Memory B cell (primary cell): Measurements from ENCODE around the gene ZNF654.
"Not testable (repeated sequence)": the region's sequence is repeated elsewhere in the genome, so short reads cannot be mapped to it uniquely, and the experiment has no call there.

Experiments
- ATAC-seq: fragments of 150-1000 bp; cut with Tn5 transposase; 2 replicates; pipeline ENCODE4 v1.10.0; 2021; ENCODE audit warnings: low read depth, mild to moderate bottlenecking, moderate library complexity
- DNase-seq, 2 donors: peaks; one replicate each; pipeline ENCODE4 v3.0.0; 2022; ENCODE audit warnings: low spot score in 2 of 2
- H3K27ac Mint-ChIP-seq: one replicate; pipeline ENCODE4 v1.8.0; 2022; ENCODE audit warnings: mild to moderate bottlenecking, moderate library complexity, mixed read lengths
- H3K27me3 Mint-ChIP-seq: one replicate; pipeline ENCODE4 v1.8.0; 2022; ENCODE audit warnings: mixed read lengths
- H3K36me3 Mint-ChIP-seq: one replicate; pipeline ENCODE4 v1.8.0; 2022; ENCODE audit warnings: mild to moderate bottlenecking, mixed read lengths
- H3K4me1 Mint-ChIP-seq: one replicate; pipeline ENCODE4 v1.8.0; 2022; ENCODE audit warnings: mixed read lengths
- H3K4me3 Mint-ChIP-seq: one replicate; pipeline ENCODE4 v1.8.0; 2022; ENCODE audit warnings: mild to moderate bottlenecking, moderate library complexity, mixed read lengths
- H3K9me3 Mint-ChIP-seq: one replicate; pipeline ENCODE4 v1.8.0; 2022; ENCODE audit warnings: mixed read lengths

Gene ZNF654

DNA sequence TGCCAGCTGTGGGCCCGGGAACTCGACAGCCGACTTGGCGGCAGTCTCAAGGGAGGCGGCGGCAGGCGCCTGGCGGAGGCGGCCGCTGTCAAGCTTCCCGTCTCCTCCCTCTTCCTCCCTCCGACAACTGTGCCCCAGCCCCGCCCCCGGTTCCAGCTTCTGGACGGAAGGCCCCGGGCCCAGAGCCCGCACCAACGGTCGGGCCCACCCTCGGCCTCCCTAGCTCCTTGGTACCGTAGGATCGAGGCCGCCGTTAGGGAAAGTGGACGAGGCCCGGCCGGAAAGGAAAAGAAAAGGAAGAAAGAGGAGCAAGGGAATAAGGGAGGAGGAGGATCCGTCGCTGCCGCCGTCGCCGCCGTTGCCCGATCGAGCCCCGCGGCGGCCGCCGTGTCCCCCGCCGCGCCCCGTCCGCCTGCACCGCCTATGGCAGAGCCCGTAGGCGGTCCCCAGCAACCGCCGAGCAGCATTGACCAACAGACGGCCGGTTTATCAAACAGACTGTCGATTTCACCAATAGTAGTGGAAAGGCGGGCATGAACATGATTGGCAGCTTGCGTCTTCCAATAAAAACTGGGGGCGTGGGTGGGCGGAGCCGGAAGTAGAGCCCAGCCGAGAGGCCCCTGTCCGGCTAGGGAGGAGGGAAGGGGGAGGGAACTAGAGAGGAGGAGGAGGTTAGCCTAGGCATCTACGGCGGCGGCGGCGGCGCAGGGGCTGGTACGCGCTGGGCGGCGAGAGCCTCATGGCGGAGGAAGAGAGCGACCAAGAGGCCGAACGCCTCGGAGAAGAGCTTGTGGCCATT, at the start of gene ZNF654, which contains the start of gene CGGBP1:
ZNF654 (plus strand) TSS at position 675 of the 799 bp plus-strand sequence; CDS start at position 740, 65 bp downstream.
CGGBP1 (minus strand) TSS at position 425 of the 799 bp plus-strand sequence. CDS start 3,029 bp downstream, outside the sequence.
- Mint-ChIP-seq H3K27ac (peak within 1 kb of the TSS; percentile 94), H3K4me3 (peak within 1 kb of the TSS; percentile 95), H3K9me3 (no peaks in the 10 kb centered on the region), H3K4me1 (peaks cover 30% of the 10 kb centered on the region), H3K27me3 (no peaks in the 10 kb centered on the region), H3K36me3 (peaks cover 12% of the 10 kb centered on the region)
- DNase-seq (peak; percentile 98 to 99), ATAC-seq (peak; percentile 86)

DNA sequence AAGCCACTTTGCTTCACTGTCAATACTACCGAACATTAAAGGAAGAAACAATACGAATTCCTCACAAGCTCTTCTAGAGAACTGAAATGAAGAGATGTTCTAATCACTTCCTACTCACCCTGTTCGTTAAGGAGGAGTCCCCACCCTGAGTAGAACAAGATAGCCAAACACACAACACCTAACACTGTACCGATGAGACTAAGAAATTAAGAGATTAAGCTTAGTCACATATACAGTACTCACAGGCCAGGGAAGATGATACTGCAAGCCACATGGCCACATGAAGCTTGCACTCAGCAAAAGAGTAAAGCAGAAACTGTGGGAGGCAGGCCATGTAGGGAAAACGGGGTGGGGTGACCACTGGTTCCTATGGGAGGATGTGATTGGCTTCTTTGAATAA, 48.2 kb upstream of the ZNF654 start:
- H3K9me3 Mint-ChIP-seq, result no peaks in the 10 kb centered on the region
- H3K27me3 Mint-ChIP-seq, result peaks cover 8% of the 10 kb centered on the region
- peaks cover 11% of the 10 kb centered on the region for H3K4me1 Mint-ChIP-seq
- H3K36me3 Mint-ChIP-seq, result no peaks in the 10 kb centered on the region
- no peak for DNase-seq
- no peak for ATAC-seq
- H3K27ac Mint-ChIP-seq, result no peak overlapping the region
- H3K4me3 Mint-ChIP-seq, result no peak overlapping the region

DNA sequence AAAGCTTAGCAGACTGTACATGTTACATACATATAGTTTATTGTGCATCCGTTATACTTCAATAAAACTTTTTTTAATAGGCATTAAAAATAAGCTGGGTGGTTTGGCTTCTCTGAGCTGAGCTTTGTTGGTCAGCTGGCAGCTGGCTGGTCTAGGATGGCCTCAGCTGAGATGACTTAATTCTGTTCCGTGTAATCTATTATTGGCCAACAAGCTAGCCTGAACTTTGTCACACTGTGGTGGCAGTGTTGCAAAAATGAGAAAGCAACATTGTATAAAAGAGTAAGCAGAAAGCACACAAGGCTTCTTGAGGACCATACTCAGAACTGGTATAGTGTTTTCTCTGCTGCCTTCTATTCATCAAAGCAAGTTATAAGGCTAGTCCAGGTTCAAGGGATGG, 45.5 kb upstream of the ZNF654 start:
- H3K4me3 Mint-ChIP-seq, result no peak overlapping the region
- H3K36me3 Mint-ChIP-seq, result no peaks in the 10 kb centered on the region
- H3K27me3 Mint-ChIP-seq, result peaks cover 14% of the 10 kb centered on the region
- DNase-seq, result no peak
- ATAC-seq, result no peak
- H3K9me3 Mint-ChIP-seq, result no peaks in the 10 kb centered on the region
- peaks cover 10% of the 10 kb centered on the region for H3K4me1 Mint-ChIP-seq
- H3K27ac Mint-ChIP-seq, result no peak overlapping the region

DNA sequence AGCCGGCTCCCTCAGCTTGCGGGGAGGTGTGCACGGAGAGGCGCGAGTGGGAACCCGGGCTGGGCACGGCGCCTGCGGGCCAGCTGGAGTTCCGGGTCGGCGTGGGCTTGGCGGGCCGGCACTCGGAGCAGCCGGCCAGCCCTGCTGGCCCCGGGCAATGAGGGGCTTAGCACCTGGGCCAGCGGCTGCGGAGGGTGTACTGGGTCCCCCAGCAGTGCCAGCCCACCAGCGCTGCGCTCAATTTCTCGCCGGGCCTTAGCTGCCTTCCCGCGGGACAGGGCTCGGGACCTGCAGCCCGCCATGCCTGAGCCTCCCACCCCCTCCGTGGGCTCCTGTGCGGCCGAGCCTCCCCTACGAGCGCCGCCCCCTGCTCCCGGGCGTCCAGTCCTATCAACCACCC, 43.4 kb upstream of the ZNF654 start:
- H3K4me1 Mint-ChIP-seq, H3K4me3 Mint-ChIP-seq, DNase-seq, H3K27ac Mint-ChIP-seq, H3K36me3 Mint-ChIP-seq, H3K9me3 Mint-ChIP-seq, ATAC-seq: not testable (repeated sequence)
- H3K27me3 Mint-ChIP-seq, result peaks cover 12% of the 10 kb centered on the region

DNA sequence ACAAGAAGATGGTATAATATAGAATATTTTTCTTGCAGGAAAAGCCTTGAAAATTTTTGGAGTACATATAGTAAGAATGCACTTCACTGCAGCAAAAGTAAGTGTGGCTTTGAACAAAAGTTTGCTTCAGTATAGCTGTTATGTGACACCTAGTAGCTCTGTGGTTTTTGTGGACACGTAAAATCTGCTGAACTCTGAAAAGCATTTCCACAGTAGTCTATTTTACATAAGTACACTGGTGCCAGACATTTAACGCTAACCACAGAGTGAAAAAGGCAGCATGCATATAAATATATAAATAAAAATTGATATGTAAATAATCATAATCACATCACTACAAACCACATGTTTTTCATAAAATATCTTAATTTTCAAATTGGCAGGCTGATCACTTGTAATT, 40.0 kb upstream of the ZNF654 start:
- H3K27ac Mint-ChIP-seq, result no peak overlapping the region
- H3K9me3 Mint-ChIP-seq, result no peaks in the 10 kb centered on the region
- peaks cover 2% of the 10 kb centered on the region for H3K4me1 Mint-ChIP-seq
- H3K4me3 Mint-ChIP-seq, result no peak overlapping the region
- H3K27me3 Mint-ChIP-seq, result peaks cover 8% of the 10 kb centered on the region
- ATAC-seq (no peak), DNase-seq (no peak)
- H3K36me3 Mint-ChIP-seq, result no peaks in the 10 kb centered on the region

DNA sequence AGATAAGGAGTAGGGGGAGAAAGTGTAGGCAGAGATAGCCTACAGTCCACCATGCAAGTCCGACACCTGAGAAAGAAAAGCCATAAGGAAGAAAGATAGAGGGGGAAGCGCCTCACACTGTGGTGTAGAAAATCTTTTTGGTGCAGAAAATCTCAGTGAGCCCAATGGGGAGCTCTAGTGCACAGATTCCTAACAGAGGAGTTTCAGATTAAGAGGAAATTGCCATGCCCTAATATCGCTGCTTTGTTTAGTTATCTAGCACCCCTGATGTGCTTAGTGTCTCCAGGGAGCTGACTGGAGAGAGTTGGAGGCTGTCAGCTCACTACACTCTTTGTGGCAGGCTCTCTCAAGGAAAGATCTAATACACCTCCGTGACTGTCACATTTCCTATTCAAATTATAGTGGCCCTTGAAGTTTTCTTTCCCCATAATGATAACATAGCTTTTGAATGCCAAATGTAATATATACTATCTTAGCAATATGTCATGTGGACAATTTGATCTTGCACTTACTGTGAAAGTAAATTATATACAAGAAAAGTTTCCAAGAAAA, 34.0 kb upstream of the ZNF654 start:
- Mint-ChIP-seq H3K27ac (no peak overlapping the region), H3K9me3 (peaks cover 1% of the 10 kb centered on the region), H3K36me3 (peaks cover 3% of the 10 kb centered on the region), H3K4me1 (no peaks in the 10 kb centered on the region), H3K27me3 (no peaks in the 10 kb centered on the region), H3K4me3 (no peak overlapping the region)
- ATAC-seq (no peak), DNase-seq (no peak)

DNA sequence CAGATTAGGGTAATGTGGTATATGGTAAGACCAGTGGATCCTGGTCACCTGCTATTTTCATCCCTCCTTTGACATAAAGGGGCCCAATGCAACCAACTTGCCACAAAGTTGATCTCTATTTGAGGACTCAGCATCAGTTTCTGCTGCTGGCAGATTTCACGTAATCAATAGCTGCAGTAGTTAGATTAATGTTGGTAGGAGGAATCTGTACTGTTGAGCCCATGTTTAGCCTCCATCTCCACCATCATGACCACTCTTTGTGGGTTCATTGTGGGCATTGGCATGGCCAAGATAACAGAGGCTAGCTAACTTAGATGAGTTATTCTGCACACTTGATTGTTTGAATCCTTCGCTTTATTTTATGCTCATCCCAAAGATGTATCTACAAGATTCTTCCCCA, 30.2 kb upstream of the ZNF654 start:
- Mint-ChIP-seq H3K36me3 (peaks cover 3% of the 10 kb centered on the region), H3K4me3 (no peak overlapping the region), H3K27ac (no peak overlapping the region), H3K4me1 (peaks cover 5% of the 10 kb centered on the region), H3K9me3 (peaks cover 1% of the 10 kb centered on the region), H3K27me3 (no peaks in the 10 kb centered on the region)
- ATAC-seq (no peak), DNase-seq (no peak)

DNA sequence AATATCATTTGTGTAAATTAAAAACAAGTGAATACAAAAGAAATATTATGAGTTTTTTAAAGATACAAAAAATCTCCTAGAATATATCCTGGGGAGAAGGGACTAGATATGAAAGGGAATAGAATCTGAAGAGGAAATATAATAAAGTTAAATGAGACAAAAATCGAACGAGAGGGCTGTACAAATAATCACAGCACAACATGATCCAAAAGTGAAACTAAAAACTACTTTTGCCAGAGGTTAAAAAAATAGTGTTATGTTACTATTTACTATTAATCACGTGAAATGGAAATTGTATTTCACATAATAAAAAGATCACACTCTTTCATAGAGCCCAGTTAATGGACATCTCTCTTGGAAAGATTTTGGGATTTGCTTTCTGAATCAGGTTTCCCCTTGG, 28.8 kb upstream of the ZNF654 start:
- H3K36me3 Mint-ChIP-seq, result peaks cover 3% of the 10 kb centered on the region
- H3K9me3 Mint-ChIP-seq, result peaks cover 1% of the 10 kb centered on the region
- H3K27me3 Mint-ChIP-seq, result no peaks in the 10 kb centered on the region
- H3K4me1 Mint-ChIP-seq, result peaks cover 5% of the 10 kb centered on the region
- no peak for DNase-seq
- ATAC-seq, result no peak
- H3K27ac Mint-ChIP-seq, result no peak overlapping the region
- H3K4me3 Mint-ChIP-seq, result no peak overlapping the region

DNA sequence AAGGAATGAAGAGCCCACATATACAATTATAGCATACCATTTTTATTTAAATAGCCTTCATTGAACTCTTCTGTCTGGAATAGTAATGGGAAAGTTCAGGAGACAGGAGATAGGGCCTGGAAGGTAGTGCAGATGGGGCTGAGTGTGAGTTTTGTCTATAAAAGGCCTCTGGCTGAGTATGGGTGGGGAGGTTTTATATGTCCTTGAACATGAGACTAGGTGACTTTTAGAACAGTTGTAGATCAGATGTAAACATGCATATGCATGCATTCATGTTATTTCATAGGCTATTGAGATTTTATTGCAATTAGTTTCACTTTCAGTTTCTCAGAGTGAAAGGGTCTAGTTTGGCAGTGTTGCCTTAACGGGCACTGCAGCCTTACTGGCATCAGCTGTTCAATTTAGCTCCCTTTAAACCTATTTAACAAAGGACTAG, 27.4 kb upstream of the ZNF654 start:
- Mint-ChIP-seq H3K4me1 (peaks cover 5% of the 10 kb centered on the region), H3K4me3 (peak overlapping the region; percentile 82), H3K27ac (peak overlapping the region; percentile 80), H3K27me3 (no peaks in the 10 kb centered on the region), H3K36me3 (no peaks in the 10 kb centered on the region), H3K9me3 (no peaks in the 10 kb centered on the region)
- ATAC-seq, result peak; percentile 92
- peak in 1 of 2 donors; percentile 22 for DNase-seq

DNA sequence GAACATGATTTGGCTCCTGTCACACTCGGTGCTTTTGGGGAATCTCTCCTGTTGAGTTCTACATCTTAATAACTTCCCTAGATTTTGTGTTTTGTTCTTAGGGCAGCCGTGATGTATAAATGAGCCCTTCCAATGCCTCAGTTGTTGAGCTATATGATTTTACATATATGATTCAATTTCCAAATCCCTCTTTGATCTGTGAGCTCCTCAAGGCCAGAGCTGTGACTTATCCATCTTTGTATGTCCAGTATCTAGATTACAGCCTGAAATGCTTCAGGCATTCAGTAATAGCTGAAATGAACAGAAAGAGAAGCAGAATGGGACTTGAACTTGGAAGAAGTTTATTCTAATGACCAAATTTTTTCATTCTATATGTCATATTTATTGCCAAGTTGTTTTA, 26.8 kb upstream of the ZNF654 start:
- no peak for ATAC-seq

DNA sequence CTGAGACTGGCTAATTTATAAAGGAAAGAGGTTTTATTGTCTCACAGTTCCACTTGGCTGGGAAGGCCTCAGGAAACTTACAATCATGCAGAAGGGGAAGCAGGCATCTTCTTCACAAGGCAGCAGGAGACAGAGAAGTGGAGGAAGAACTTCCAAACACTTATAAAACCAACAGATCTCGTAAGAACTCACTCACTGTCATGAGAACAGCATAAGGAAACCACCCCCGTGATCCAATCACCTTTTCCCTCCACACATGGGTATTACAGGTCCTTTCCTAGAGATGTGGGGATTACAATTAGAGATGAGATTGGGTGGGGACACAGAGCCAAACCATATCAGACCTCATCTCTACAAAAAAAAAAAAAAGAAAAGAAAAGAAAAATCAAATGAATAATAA, 26.0 kb upstream of the ZNF654 start:
- ATAC-seq, result no peak
- H3K27ac Mint-ChIP-seq, result peak overlapping the region; percentile 46
- H3K27me3 Mint-ChIP-seq, result peaks cover 2% of the 10 kb centered on the region
- no peak overlapping the region for H3K4me3 Mint-ChIP-seq
- peaks cover 5% of the 10 kb centered on the region for H3K4me1 Mint-ChIP-seq
- H3K9me3 Mint-ChIP-seq, result no peaks in the 10 kb centered on the region
- H3K36me3 Mint-ChIP-seq, result no peaks in the 10 kb centered on the region
- DNase-seq, result no peak

More for the DNA sequence above, 26.8 kb upstream of the ZNF654 start:
- Mint-ChIP-seq H3K36me3 (no peaks in the 10 kb centered on the region), H3K4me3 (peak overlapping the region; percentile 82), H3K9me3 (no peaks in the 10 kb centered on the region), H3K27ac (peak overlapping the region; percentile 80), H3K27me3 (no peaks in the 10 kb centered on the region), H3K4me1 (peaks cover 5% of the 10 kb centered on the region)
- no peak for DNase-seq

DNA sequence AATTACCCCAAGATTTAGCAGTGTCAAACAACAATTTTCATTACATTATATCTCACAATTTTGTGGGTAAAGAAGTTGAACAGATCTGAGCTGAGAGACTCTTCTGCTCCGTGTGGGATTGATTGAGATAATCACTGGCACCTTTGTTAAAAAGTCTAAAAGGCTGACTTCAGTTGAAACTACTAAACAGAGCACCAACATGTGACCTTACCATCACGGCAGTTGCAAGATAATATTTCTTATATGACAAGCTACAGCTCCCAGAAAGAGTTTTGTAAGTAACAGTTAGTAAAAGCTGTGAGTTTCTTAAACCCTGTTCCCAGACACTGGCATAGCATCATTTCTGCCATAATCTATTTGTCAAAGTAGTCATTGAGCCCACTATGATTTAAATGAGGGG, 25.2 kb upstream of the ZNF654 start:
- H3K4me3 Mint-ChIP-seq, result no peak overlapping the region
- no peaks in the 10 kb centered on the region for H3K9me3 Mint-ChIP-seq
- no peaks in the 10 kb centered on the region for H3K36me3 Mint-ChIP-seq
- H3K27me3 Mint-ChIP-seq, result peaks cover 2% of the 10 kb centered on the region
- no peak for DNase-seq
- no peak overlapping the region for H3K27ac Mint-ChIP-seq
- ATAC-seq, result no peak
- peaks cover 5% of the 10 kb centered on the region for H3K4me1 Mint-ChIP-seq

DNA sequence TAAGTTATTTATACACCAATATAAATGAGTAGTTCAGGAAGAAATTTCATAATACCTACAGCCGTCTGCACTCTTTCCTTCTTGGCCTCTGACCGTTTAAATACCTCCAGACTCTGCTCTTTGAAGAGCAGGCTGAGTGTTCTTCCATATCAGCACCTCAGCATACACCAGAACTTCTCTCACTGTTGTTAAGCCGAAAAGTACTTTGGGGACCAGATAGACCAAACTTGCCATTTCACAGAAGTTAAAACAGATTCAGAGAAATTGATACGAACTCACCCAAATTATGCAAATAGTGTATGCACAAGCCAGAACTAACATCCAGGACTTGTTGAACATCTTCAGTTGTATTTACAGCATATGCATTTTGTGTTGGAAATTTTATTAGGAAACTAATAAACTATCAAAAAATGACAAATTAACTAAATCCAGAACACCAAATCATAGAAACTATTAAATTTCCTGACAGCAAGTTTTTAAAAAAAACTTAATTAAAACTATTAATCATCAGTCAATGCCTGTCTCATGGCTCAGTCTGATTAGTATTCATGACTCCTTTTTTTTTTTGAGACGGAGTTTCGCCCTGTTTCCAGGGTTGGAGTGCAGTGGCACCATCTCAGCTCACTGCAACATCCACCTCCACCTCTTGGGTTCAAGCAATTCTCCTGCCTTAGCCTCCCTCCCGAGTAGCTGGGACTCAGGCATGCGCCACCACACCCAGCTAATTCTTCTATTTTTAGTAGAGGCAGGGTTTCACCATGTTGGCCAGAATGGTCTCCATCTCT, 24.4 kb upstream of the ZNF654 start:
- H3K27ac Mint-ChIP-seq, result no peak overlapping the region
- H3K27me3 Mint-ChIP-seq, result peaks cover 2% of the 10 kb centered on the region
- H3K4me1 Mint-ChIP-seq, result peaks cover 5% of the 10 kb centered on the region
- no peak for DNase-seq
- no peak overlapping the region for H3K4me3 Mint-ChIP-seq
- H3K36me3 Mint-ChIP-seq, result no peaks in the 10 kb centered on the region
- ATAC-seq, result no peak
- H3K9me3 Mint-ChIP-seq, result no peaks in the 10 kb centered on the region

DNA sequence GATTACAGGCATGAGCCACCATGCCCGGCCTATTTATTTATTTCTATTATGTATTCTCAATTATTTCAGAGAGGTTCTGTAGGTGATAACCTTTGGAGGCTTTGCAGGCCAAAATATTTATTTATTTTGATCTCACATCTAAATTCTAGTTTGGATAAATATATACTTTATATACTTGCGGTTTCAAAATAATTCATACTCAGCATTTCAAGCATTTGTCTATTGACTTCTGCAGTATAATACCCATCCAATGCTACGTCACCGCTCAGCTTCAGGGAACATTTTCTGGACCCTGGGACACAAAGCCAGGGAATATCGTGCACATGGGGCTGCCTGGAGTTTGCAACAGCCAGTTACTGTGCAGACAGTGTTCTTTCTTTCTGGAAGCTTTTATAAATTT, 22.8 kb upstream of the ZNF654 start:
- H3K9me3 Mint-ChIP-seq, result no peaks in the 10 kb centered on the region
- H3K36me3 Mint-ChIP-seq, result no peaks in the 10 kb centered on the region
- no peak overlapping the region for H3K4me3 Mint-ChIP-seq
- peaks cover 5% of the 10 kb centered on the region for H3K4me1 Mint-ChIP-seq
- ATAC-seq (no peak), DNase-seq (no peak)
- H3K27me3 Mint-ChIP-seq, result peaks cover 4% of the 10 kb centered on the region
- no peak overlapping the region for H3K27ac Mint-ChIP-seq
